ENCODE data around the gene RELT. TPM values are rescaled to one million over a fixed set of nuclear protein-coding genes. Genes with fewer than 3 reads are reported as not detected.

RELT gene
- total and polyA plus RNA-seq, 9 of the 15 experiments (the other 6 are each of a cell fraction or from before 2014, with no cell fraction given) = 1.1 to 20.2 (median 7.4) TPM

GRCh38 chr11:73386016-73386415, 9.8 kb downstream of the RELT start (continued):
- no peak for TF ChIP-seq IRF9 (tag; IDR thresholded peaks at IDR 0.05)
- no peak for TF ChIP-seq ZNF23 (CRISPR knock-in tag; IDR thresholded peaks at IDR 0.05)
- peak; percentile 46; the same call in 1 of the 2 replicates for TF ChIP-seq ZBTB7A (IDR thresholded peaks at IDR 0.05; ENCODE audit: borderline replicate concordance, control insufficient read depth, low read depth, low read length)
- TF ChIP-seq GABPA (tag; conservative IDR thresholded peaks at IDR 0.05; ENCODE audit: low read depth) = no peak
- TF ChIP-seq CBX8 (IDR thresholded peaks at IDR 0.05; ENCODE audit: borderline replicate concordance, extremely low read depth, low read depth, low read length, poor library complexity, severe bottlenecking) = no peak
- peak; percentile 79; the same call in 1 of the 2 replicates for TF ChIP-seq CTBP1 (IDR thresholded peaks at IDR 0.05; ENCODE audit: borderline replicate concordance)
- no peak for TF ChIP-seq TCF3 (CRISPR knock-in tag; IDR thresholded peaks at IDR 0.05)
- TF ChIP-seq ZNF79 (CRISPR knock-in tag; IDR thresholded peaks at IDR 0.05; ENCODE audit: low read depth) = no peak
- TF ChIP-seq CSDE1 (IDR thresholded peaks at IDR 0.05) = no peak
- TF ChIP-seq SMAD1 (IDR thresholded peaks at IDR 0.05; ENCODE audit: low read depth, low read length, partially characterized antibody) = no peak
- peak; percentile 82; the same call in 1 of the 2 replicates for TF ChIP-seq ZNF740 (CRISPR knock-in tag; IDR thresholded peaks at IDR 0.05)
- no peak for TF ChIP-seq ZNF740 (tag; IDR thresholded peaks at IDR 0.05)
- TF ChIP-seq CBX2 (IDR thresholded peaks at IDR 0.05; ENCODE audit: insufficient read depth, low read length, poor library complexity, severe bottlenecking) = no peak

Data from K562 (cell line).